Right hindlimb (tissue), 1 donor: ENCODE data around the gene SMC2.

Source experiments
- DNase-seq: peaks from one replicate; pipeline ENCODE4 v3.0.0-alpha.2; 2018

The SMC2 gene

GRCh38 chr9:104093647-104094533 is at the start of gene SMC2:
SMC2 (plus strand) TSS chr9:104094309; CDS start chr9:104095385, 1,076 bp downstream.
- DNase-seq: peak; percentile 97

GRCh38 chr9:104068546-104068945 is 25.6 kb upstream of the SMC2 start:
- DNase-seq: no peak

GRCh38 chr9:104069288-104069687 is 24.8 kb upstream of the SMC2 start:
- DNase-seq: no peak

GRCh38 chr9:104071589-104071988 is 22.5 kb upstream of the SMC2 start:
- no peak for DNase-seq

- no peak for DNase-seq
Measured at GRCh38 chr9:104073098-104073769, 20.9 kb upstream of the SMC2 start.

GRCh38 chr9:104073770-104074133 is 20.4 kb upstream of the SMC2 start:
- no peak for DNase-seq

GRCh38 chr9:104074876-104075275 is 19.2 kb upstream of the SMC2 start:
- DNase-seq: no peak

DNA sequence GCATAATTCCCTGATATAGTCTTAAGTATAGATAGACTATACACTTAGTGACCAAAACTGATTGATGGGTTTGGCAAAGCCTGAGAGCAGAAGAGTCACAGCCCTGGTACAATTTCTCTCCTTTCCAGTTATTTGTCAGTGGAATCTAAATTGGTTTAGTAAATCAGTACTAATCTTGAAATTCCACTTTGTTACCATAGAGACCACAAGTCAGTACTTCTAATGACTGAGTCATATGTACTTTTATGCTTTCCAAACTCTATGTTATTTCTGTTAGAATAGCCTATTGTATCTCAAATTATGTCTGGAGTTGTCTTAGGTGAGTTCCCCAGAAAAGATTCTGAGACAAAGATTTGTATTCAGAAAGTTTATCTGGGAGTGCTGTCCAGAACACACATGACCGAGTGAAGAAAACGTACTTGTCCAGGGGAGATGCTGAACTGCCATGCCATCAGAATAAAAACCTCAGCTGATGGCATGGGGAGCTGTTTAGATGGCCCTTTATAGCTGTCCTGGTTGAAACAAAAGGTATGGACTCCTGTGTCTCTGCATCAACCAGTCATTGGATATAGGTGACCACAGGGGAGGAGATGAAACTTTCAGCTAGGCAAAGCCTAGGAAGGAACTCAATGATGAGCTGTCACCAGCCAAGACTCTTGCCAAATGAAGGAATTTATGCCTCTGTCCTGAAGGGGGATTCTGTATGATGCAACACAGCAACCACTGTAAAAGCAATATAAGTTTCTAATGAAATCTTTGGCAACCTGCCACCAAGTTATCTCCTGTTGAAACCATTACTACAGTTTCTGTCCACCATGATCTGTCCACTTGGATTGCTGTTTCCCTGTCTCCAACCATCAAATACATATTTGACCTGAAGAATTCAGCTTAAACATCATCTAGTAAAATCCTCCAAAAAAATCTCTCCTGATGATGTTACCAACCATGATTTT is 18.0 kb upstream of the SMC2 start:
- no peak for DNase-seq

DNA sequence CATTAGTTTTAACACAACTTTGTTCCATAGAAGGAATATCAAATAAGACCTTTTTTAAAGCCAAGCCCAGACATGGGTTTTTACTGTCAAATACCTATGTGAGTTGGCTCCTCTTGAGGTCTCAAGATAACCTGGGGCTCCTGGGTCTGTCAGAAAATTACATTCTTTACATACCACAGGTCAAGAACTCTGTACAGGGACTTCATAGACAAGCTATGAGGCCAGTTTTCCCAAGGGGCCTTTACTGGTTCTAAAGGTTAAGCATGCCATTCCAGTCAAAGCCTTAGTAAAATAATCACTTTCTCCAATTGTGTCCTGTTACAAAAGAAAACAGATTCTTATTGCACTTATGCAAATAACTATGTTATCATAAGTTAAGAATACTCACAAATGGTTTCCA is 15.5 kb upstream of the SMC2 start:
- DNase-seq: no peak

GRCh38 chr9:104080983-104081382 is 13.1 kb upstream of the SMC2 start:
- DNase-seq: no peak

DNA sequence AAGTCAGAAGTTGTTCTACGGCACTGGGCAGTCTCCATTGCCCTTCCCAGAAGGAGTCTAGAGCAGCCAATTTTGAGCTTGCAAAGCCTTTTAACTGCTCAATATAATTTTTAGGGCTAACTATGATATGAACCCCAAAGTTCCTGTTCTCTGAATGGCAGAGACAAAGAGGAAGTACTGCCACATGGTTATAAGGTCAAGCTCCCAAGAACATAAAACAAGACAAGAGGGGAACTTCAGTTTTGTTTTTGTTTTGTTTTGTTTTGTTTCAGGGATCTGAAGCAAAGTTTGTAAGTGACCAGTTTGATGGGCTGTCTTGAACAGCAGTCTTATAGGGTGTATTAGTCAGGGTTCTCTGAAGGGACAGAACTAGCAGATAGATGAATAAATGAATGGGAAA is 11.9 kb upstream of the SMC2 start:
- DNase-seq: no peak

GRCh38 chr9:104085525-104085924 is 8.6 kb upstream of the SMC2 start:
- no peak for DNase-seq

- no peak for DNase-seq
Measured at GRCh38 chr9:104087894-104088293, 6.2 kb upstream of the SMC2 start.

- DNase-seq: no peak
Measured at GRCh38 chr9:104088416-104088815, 5.7 kb upstream of the SMC2 start.

GRCh38 chr9:104090578-104090977 is 3.5 kb upstream of the SMC2 start:
- DNase-seq: no peak

DNA sequence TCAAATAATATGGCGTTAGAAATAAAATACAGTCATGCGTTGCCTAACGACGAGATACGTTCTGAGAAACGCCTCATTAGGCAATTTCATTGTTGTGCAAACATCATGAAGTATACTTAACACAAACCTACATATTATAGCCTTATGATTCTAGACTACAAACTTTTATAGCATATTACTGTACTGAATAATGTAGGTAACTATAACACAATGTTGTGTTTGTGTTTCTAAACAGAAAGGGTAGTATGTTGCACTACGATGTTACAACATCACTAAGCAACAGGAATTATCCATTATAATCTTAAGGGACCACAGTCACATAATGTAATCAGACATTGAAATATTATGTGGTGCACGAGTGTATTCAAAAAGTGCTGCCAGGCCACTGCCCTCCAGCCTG is 3.0 kb upstream of the SMC2 start:
- DNase-seq: no peak

DNA sequence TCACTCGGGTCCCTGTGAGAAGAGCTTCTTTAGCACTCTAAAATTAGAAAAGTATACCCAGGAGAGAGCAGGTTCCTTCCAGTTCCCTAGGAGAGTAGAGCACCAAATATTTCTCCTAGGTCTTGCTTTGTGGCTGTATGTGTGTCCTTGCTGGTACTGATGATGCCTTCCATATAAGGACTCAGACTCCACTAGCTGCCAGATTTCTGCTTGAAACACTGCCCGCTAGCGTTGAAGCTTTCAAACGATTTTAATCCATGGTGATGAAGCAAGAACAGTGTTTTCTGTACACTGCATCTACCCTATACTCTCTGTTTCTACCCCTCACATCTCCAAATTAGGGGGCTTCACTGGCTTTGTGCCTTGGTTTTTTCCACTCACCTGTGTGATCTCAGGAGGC is 2.4 kb upstream of the SMC2 start:
- no peak for DNase-seq

GRCh38 chr9:104092192-104092591 is 1.9 kb upstream of the SMC2 start:
- no peak for DNase-seq

DNA sequence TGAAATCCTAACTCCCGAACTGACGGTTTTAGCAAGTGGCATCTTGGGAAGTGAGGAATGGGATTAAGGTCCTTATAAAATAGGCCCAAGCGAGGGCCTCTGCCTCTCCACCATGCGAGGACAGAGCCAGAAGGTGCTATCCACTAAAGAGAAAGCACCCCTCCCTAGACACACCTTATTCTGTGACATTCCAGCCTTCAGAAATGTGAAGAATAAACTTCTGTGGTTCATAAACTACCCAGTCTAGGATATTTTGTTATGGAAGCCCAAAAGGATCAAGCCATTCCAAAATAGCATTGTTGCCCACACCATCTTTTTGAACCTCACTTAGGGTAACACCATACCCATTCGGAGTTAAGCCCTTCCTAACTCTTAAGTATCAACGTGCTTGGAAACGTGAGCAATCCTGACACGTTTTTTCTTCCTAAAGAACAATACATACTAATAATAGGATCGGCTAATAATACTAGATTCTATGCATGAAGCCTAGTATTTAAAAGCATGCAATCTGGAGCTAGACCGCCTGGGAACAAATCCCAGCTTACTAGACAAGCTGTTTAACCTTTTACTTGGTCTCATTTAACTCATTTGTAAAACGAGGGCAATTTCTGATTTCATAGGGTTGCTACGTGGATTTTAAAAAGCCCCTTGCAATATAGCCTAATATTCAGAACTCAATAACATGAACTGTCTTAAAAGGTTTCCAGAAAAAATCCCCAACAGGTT is 1.1 kb upstream of the SMC2 start:
- no peak for DNase-seq

DNA sequence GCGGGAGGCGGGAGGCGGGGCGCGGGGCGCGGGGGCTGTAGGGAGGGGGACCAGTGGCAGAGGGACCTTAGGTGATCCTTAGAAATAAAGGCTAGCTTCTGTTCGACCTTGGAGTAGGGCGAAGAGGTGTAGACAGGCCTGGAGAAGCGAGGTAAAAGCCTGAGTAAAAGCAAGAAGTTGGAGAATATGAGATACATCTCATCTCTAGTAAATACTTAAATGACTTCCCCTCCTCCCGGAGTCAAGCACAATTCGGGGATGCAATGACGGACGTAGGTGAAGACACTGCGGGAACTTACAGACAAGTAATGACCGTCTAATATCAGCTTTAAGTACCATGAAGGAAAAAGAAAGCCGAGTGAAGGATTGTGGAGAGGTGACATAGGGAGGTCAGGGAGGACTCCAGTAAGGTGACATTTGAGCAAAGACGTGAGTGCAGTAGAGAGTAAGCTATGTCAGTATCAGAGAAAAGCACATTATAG is 466 bp downstream of the SMC2 start:
- no peak for DNase-seq

- DNase-seq: no peak
Measured at GRCh38 chr9:104099630-104100029, 5.5 kb downstream of the SMC2 start.

- DNase-seq: no peak
Measured at GRCh38 chr9:104104360-104104759, 10.3 kb downstream of the SMC2 start.
